ENCODE measurements around the gene ZBTB5.
"Not testable (repeated sequence)": the region's sequence is repeated elsewhere in the genome, so short reads cannot be mapped to it uniquely, and the experiment has no call there.

Gene ZBTB5

DNA sequence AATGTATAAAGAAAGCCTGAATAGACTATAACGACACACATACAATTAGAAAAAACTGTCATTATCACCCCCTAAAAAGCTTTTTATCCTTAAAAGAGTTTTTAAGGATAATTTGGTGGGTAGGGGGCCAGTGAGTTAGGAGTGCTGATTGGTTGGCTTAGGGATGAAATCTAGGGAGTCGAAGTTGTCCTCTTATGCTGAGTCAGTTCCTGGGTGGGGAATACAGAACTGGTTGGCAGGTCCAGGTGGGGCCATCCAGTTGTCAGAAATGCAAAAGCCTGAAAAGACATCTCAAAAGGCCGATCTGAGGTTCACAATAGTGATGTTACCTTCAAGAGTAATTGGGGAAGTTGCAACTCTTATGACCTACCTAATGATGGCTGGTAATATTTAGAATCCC, 13.6 kb downstream of the ZBTB5 start:
- DNase-seq (ENCODE audit: low read depth): no peak

DNA sequence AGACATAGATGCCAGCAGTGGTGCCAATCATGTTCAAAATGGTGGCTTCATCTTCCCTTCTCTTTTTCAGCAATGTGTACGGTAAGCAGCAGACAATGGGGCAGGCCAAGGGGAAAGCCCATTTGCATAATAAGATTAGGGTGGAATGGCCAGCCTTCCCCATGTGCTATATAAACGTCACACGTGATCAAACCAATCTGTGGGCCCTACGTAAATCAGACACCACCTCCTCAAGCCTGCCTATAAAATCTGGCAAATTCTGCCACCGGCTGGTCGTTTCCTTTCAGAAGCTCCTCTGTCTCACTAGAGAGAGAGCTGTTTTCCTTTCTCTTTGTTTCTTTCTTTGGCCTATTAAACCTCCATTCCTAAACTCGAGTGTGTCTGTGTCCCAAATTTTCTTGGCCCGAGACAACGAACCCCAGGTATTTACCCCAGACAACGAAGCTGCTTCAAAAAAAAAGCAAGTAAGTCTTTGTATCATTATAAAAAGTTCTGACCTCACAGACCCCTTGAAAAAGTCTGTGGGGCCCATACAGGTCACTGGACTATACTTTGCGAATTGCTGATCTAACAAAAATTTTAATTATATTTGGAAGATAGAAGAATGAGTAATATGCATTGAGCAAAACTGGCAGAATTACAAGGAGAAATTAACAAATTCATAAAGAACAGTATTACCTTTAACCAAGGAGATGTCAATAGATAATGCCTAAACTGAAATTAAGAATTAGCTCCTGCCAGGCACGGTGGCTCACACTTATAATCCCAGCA, 15.2 kb downstream of the ZBTB5 start:
- DNase-seq (ENCODE audit: low read depth): no peak

GRCh38 chr9:37447111-37447510, 18.1 kb downstream of the ZBTB5 start:
- DNase-seq (ENCODE audit: low read depth): no peak

GRCh38 chr9:37446401-37446800, 18.8 kb downstream of the ZBTB5 start:
- DNase-seq (ENCODE audit: low read depth): no peak

DNA sequence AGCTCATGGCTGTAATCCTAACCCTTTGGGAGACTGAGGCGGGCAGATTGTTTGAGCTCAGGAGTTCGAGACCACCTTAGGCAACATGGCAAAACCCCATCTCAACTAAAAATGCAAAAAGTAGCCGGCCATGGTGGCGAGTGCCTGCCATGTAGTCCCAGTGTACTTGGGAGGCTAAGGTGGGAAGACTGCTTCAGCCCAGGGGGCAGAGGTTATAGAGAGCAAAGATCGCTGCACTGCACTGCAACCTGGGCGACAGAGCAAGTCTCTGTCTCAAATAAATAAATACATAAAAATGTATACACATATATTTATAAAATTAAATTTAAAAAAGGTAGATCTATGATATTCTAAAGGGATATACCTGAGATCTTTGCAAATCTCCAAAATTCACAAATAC, 19.4 kb downstream of the ZBTB5 start:
- no peak for DNase-seq (ENCODE audit: low read depth)

DNA sequence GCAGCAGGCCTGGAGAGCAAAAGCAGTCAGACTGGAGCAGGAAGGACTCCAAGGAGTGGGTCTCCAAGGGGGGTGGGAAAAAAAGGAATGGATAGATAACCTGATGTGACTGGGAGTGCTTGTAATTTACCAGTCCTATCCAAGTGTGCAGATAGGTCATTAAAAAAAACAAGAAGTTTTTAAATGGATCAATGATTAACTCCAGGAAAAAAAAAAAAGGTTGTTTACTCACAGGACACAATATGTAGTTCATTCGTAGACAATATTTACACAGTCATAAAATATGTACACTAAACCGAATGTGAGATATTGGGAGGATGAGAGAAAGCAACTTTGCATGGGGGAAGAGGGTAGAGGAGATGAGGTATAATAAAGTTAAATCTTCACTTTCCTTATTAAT, 20.4 kb downstream of the ZBTB5 start:
- DNase-seq (ENCODE audit: low read depth): no peak

- DNase-seq (ENCODE audit: low read depth): no peak
Observed at GRCh38 chr9:37443566-37443965, 21.7 kb downstream of the ZBTB5 start.

DNA sequence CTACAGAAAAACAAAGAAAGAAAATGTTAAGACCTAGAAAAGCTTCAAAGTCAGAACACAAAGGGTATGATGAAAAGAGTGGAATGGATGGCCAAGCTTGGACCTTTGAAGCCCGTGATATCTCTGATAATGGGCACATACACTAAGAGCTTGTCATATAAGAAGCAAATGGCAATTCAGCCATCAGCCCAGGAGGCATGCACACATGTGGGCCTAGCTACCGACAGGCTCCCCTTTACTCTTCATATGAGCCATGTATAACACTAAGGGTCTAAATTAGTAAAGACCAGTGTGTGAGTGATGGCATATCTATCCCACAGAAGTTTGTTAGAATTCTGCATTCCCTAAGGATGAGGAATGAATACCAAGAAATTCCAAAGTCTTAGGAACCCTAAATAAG, 22.7 kb downstream of the ZBTB5 start:
- DNase-seq (ENCODE audit: low read depth): no peak

DNA sequence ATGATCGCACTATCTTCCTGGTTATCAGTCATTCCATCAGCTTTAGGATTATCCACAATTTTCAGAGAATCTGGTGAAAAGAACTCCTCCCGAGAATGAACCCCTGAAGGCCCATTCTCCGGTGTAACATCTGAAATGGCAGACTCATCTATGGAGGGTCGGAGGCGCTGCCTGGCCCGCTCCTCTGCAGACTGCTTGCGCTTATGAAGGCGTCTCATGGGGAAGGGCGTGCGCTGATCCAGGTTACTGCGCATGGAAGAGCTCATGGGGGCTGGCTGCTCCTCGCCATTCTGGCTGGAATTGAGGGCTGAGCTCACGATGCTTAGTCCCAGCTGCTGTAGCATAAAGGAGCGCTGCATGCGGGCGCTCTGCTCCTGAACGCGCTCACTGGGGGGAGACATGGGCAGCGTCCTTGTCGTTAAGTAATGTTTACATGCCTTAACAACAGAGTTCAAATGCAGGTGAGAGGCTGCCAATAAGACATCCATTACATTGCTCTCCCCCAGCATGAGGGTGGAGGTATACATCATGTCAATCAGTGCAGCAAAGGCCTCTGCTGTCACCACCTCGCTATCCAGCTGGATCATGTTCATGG, 23.4 kb downstream of the ZBTB5 start:
- DNase-seq (ENCODE audit: low read depth): no peak

DNA sequence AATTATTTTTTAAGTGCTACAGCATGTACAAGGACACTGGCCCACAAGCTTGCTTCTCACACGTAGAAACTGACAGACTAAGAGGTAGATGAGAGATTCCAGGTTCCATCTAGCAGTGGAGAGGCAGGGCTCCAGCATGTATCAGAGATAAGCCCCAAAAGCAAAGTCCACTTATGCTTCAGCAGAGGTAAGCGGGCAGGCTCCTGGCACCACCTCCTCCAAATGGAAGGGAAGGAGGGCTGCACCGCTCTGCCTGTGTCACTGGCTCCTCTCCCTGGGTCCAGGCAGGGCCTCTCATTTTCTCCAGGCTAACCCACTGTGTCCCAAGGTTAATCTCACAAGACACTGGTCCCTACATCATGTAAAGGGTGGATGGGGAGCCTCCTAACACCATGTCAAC, 26.9 kb downstream of the ZBTB5 start:
- DNase-seq (ENCODE audit: low read depth): no peak

DNA sequence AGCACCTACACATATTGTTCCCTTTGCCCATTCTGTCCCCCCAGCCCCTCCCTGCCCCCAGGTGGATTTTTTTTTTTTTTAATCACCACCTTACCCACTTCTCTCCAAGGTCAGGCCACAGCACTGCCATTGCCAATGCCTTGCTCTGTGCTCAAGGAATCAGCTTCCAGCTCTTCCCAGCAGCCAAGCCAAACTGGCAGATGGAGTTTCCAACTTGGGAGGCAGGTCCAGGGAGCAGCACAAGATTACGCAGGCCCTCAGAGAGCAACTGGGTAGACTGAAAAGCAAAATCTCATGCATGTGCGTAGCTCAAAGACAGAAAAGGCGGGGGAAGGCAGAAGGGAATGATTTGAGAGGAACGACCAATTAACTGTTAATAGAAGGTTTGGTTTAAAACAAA, 27.6 kb downstream of the ZBTB5 start:
- DNase-seq (ENCODE audit: low read depth): no peak

DNA sequence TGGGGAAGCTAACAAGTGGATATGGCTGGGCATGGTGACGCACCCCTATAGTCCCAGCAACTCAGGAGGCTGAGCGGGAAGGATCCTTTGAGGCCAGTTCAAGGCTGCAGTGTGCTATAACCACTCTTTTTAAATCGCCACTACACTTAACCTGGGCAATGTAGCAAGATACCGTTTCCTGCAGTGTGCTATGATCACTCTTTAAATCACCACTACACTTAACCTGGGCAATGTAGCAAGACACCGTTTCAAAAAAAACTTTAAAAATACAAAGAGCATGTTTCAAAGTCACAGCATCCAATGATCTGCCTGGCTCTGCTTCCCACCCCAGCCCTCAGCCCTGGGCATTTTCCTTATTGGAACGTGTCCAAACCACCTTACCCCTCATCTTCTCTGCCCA, 28.2 kb downstream of the ZBTB5 start:
- no peak for DNase-seq (ENCODE audit: low read depth)

DNA sequence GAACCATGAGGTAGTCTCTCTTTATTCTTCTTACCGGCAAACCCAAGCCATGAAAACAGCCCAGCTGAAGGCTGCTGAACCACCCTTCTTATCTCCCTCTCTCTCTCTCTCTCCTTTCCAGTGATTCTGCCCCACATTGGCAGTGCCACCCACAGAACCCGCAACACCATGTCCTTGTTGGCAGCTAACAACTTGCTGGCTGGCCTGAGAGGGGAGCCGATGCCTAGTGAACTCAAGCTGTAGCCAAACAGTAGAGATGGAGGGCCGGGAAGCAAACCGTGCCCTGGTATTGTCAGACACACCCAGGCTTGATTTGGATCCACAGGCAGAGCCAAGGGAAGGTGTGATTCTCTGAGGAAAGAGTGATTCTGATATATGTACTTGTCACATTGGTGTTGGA, 28.7 kb downstream of the ZBTB5 start:
- DNase-seq (ENCODE audit: low read depth): no peak

DNA sequence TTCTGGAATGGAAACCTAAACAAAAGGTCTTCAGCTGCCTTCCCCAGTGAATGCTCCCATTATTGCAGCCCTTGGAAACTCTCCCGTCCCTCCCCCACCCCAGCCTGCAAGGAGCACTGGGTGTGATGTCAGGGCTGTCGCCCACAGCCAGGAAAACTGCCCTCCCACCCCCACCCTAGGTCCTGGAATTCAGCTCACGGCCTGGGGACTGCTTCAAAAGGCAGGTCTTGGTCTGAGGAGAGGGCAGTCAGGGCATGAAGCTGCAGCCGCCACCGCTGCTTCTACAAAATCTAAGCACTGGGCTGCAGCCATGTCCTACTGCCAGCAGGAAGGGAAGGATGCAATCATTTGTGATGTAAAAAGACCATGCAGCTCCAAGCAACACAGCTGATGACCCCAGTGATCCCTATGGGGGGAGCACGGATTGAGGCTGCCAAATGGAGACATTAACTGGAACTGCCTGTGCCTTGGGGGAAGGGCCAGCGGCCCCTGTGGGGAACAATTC, 31.3 kb downstream of the ZBTB5 start:
- no peak for DNase-seq (ENCODE audit: low read depth)

GRCh38 chr9:37432020-37432419, 33.2 kb downstream of the ZBTB5 start:
- no peak for DNase-seq (ENCODE audit: low read depth)

- DNase-seq (ENCODE audit: low read depth): no peak
Observed at GRCh38 chr9:37430841-37431597, 34.2 kb downstream of the ZBTB5 start.

- no peak for DNase-seq (ENCODE audit: low read depth)
Observed at GRCh38 chr9:37429441-37430285, 35.6 kb downstream of the ZBTB5 start.

- no peak for DNase-seq (ENCODE audit: low read depth)
Observed at GRCh38 chr9:37428345-37428744, 36.9 kb downstream of the ZBTB5 start.

DNA sequence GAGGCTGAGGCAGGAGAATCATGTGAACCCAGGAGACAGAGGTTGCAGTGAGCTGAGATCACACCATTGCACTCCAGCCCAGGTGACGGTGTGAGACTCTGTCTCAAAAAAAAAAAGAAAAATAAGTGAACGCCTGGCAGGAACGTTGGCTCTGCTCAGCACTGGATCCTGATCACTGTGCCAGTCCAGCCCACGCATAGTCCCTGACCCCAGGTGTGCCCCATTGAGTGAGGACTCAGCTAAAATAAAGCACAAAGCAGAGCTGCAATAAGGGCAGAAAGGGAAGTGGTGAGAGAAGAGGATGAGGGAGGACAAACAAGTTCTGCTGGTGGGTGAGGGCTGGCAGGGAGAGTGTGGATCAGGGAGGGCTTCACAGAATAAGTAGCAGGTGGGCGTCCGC, 38.4 kb downstream of the ZBTB5 start:
- DNase-seq (ENCODE audit: low read depth): no peak

GRCh38 chr9:37426431-37426830, 38.8 kb downstream of the ZBTB5 start:
- not testable (repeated sequence) for DNase-seq (ENCODE audit: low read depth)

DNA sequence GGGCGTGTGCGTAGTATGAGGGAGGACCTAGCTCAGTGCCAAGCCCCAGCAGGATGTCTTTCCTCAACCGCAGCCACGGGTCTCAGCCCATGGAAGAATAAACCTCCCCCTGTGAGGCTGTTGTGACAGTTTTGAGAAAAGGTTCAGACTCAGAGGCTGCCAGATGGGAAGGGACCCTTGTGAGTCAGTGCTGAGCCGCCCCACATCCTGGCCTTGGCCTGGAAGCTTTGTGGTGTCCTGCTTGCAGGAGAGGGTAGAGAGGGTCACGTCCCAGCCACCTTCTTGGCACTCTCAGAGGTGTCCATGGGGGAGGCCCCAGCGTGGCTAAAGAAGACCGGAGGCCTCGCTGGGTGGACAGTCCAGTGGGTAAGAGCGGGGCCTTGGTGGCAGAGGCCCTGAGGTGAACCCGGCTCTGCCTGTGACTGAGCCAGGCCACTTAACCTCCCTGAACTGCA, 39.9 kb downstream of the ZBTB5 start:
- DNase-seq (ENCODE audit: low read depth): no peak

- no peak for DNase-seq (ENCODE audit: low read depth)
Observed at GRCh38 chr9:37424686-37425297, 40.5 kb downstream of the ZBTB5 start.

Data from stimulated activated CD8-positive, alpha-beta memory T cell treated with anti-CD3 and anti-CD28 coated beads, Interleukin-12 subunit alpha, Interleukin-12 subunit beta, amount 100 ng/mL, for 1 hour (primary cell).